BJ (cell line): ENCODE results near the gene SLC16A11. TPM values are rescaled to one million over a fixed set of nuclear protein-coding genes. Genes with fewer than 3 reads are reported as not detected.

Experiments used
- CTCF ChIA-PET: fragments of 350-600 bp; formaldehyde crosslinking; extraction: SDS; loops from one replicate; lab custom pipeline; 2021; ENCODE audit warnings: antibody characterized with exemption, inconsistent platforms; lab: Yijun Ruan, JAX
- POLR2A ChIA-PET: fragments of 300-600 bp; sonication (Branson Sonifier 250); formaldehyde crosslinking; extraction: SDS; loops from one replicate; lab custom pipeline; 2021; ENCODE audit warnings: antibody characterized with exemption; lab: Charles Lee
- DNase-seq: peaks from one replicate; pipeline ENCODE4 v3.0.0-alpha.2; 2011; ENCODE audit warnings: low read depth
- H3K27me3 ChIP-seq: 2 replicates; pipeline ENCODE4 v1.6.0; 2011; ENCODE audit warnings: low read length; ENCODE audit not compliant: control insufficient read depth, insufficient read depth
- H3K36me3 ChIP-seq: 2 replicates; pipeline ENCODE4 v1.5.1; 2011; ENCODE audit warnings: low read length; ENCODE audit not compliant: control insufficient read depth, insufficient read depth
- H3K4me3 ChIP-seq: 2 replicates; pipeline ENCODE4 v1.5.1; 2011; ENCODE audit warnings: low read depth, mild to moderate bottlenecking, control low read depth, low read length
- CTCF ChIP-seq: IDR thresholded peaks from 2 replicates; pipeline ENCODE4 v1.5.1; 2011; ENCODE audit warnings: low read depth, mild to moderate bottlenecking, control low read depth, inconsistent platforms, low read length, moderate library complexity; ENCODE audit not compliant: insufficient read depth
- polyA plus RNA-seq: library from polyadenylated mRNA; depleted of rRNA; stranded (reverse); fragments of >200 nt; gene quantifications from 2 replicates; pipeline ENCODE4 v1.2.3, GENCODE V29; 2011

SLC16A11 gene
- polyA plus RNA-seq, 1 experiment = not detected

GRCh38 chr17:7024402-7024785, 19.5 kb downstream of the SLC16A11 start:
- Histone ChIP-seq H3K27me3 (peaks cover 2% of the 10 kb centered on the region; the same call in 1 of the 2 replicates), H3K4me3 (no peak overlapping the region), H3K36me3 (no peaks in the 10 kb centered on the region)
- no peak for DNase-seq
- TF ChIP-seq CTCF = no peak
- ChIA-PET CTCF (interaction anchor here (0.6 to 4.2 kb wide), 4 partner anchors 20 to 1332 kb away, joined by 3 to 61 read pairs (median 8); no protein-coding TSS in a partner anchor), POLR2A (no interaction called here)

- peaks cover 2% of the 10 kb centered on the region; the same call in 1 of the 2 replicates for H3K27me3 ChIP-seq
- TF ChIP-seq CTCF = no peak
- POLR2A ChIA-PET = interaction anchor here (0.7 kb wide), 1 partner anchor 255 kb away, joined by 3 read pairs; no protein-coding TSS in a partner anchor
- no peaks in the 10 kb centered on the region for H3K36me3 ChIP-seq
- H3K4me3 ChIP-seq = 0 out of 2 replicates have a peak overlapping the region, but pooled peaks have one; percentile 14
- DNase-seq = no peak
- CTCF ChIA-PET = interaction anchor here (2.6 to 4.2 kb wide), 2 partner anchors 109 to 113 kb away, joined by 10 to 61 read pairs; no protein-coding TSS in a partner anchor
Observed at GRCh38 chr17:7023576-7024401, 20.1 kb downstream of the SLC16A11 start.

- Histone ChIP-seq H3K36me3 (no peaks in the 10 kb centered on the region), H3K4me3 (0 out of 2 replicates have a peak within 1 kb of the TSS, but pooled peaks have one; percentile 14), H3K27me3 (no peaks in the 10 kb centered on the region)
- DNase-seq = no peak
- POLR2A ChIA-PET = interaction anchor here (0.7 kb wide), 1 partner anchor 254 kb away, joined by 3 read pairs; no protein-coding TSS in a partner anchor
- CTCF ChIA-PET = interaction anchor here (1.0 to 4.2 kb wide), 6 partner anchors 9 to 112 kb away, joined by 3 to 61 read pairs (median 6); partner anchors contain the start of gene SLC16A13
- no peak for TF ChIP-seq CTCF
Observed at GRCh38 chr17:7022781-7023571, 20.9 kb downstream of the SLC16A11 start, which contains the start of gene BCL6B. TSS of gene BCL6B (plus strand) at chr17:7023050. CDS start at chr17:7023672, 622 bp downstream.

- Histone ChIP-seq H3K27me3 (no peaks in the 10 kb centered on the region), H3K36me3 (no peaks in the 10 kb centered on the region; the same call in 1 of the 2 replicates), H3K4me3 (no peak overlapping the region)
- DNase-seq = no peak
- TF ChIP-seq CTCF = peak; percentile 97
- ChIA-PET CTCF (interaction anchor here (0.7 to 4.2 kb wide), 18 partner anchors 8 to 357 kb away, joined by 3 to 61 read pairs (median 5); partner anchors contain the start of gene SLC16A13), POLR2A (no interaction called here)
Observed at GRCh38 chr17:7021993-7022778, 21.7 kb downstream of the SLC16A11 start.
